Esophagus squamous epithelium (tissue), 5 donors: Measurements from ENCODE around the gene EGFLAM. TPM values are rescaled to one million over a fixed set of nuclear protein-coding genes. Genes with fewer than 3 reads are reported as not detected.

Source experiments
- DNase-seq: peaks from one replicate; lab custom pipeline; 2025; lab: John Stamatoyannopoulos, UW
- H3K27ac ChIP-seq, 4 donors: fragments of 200-600 bp; sonication (generic); one replicate each; pipeline ENCODE4 v1.5.1; 2016 to 2019; ENCODE audit warnings: mild to moderate bottlenecking in 1 of 4
- H3K27me3 ChIP-seq, 4 donors: fragments of 200-600 bp; sonication (generic); 1 replicate in 3 of 4; 2 replicates in 1 of 4; pipeline versions ENCODE4 v1.5.1 to v1.6.0; 2017 to 2021; ENCODE audit warnings: antibody characterized with exemption in 1 of 4
- H3K36me3 ChIP-seq, 3 donors: fragments of 200-600 bp; sonication (generic); one replicate each; pipeline ENCODE4 v1.5.1; 2016 to 2019
- H3K4me1 ChIP-seq, 3 donors: fragments of 200-600 bp; sonication (generic); one replicate each; pipeline ENCODE4 v1.5.1; 2017 to 2019
- H3K4me3 ChIP-seq, 4 donors: fragments of 200-600 bp; sonication (generic); 1 replicate in 3 of 4; 2 replicates in 1 of 4; pipeline ENCODE4 v1.5.1; 2016 to 2019; ENCODE audit warnings: mild to moderate bottlenecking in 2 of 4, moderate library complexity in 1 of 4
- H3K9me3 ChIP-seq, 3 donors: fragments of 200-600 bp; sonication (generic); one replicate each; pipeline ENCODE4 v1.5.1; 2016 to 2019
- POLR2A ChIP-seq, 4 donors: fragments of 450-650 bp; IDR thresholded peaks; one replicate each; pipeline ENCODE4 v1.6.1; 2017; ENCODE audit warnings: antibody characterized with exemption in 4 of 4, mild to moderate bottlenecking in 4 of 4, moderate library complexity in 3 of 4
- WGBS, 2 donors: methylation state at CpG; one replicate each; pipeline ENCODE4 v1.1.5; 2018; 5-methylcytosine and 5-hydroxymethylcytosine counted together
- intact Hi-C: fragments of 100-400 bp; cut with DNase I; formaldehyde crosslinking; loops from one replicate; pipeline ENCODE4 v1.15.0; 2022
- total RNA-seq, 4 donors: library from RNA; depleted of rRNA; stranded (reverse); fragments of >200 nt; gene quantifications; one replicate each; pipeline ENCODE4 v1.1.0, GENCODE V29; 2016
- TF ChIP-seq, protein P1 (sequence below), 6 experiments: fragments of 450-650 bp in 4 of 6; fragments of 200-600 bp in 2 of 6; sonication (generic) in 2 of 6; IDR thresholded peaks; one replicate each; pipeline ENCODE4 v1.5.1; 2016 to 2019; ENCODE audit warnings: antibody characterized with exemption in 6 of 6, mild to moderate bottlenecking in 4 of 6, moderate library complexity in 4 of 6
- donor health status: DM: yes; HTN: yes; CAD: no.

Gene EGFLAM
- total RNA-seq, 4 donors from 2014 or later: 0.38 to 3.3 (median 1.7) TPM

DNA sequence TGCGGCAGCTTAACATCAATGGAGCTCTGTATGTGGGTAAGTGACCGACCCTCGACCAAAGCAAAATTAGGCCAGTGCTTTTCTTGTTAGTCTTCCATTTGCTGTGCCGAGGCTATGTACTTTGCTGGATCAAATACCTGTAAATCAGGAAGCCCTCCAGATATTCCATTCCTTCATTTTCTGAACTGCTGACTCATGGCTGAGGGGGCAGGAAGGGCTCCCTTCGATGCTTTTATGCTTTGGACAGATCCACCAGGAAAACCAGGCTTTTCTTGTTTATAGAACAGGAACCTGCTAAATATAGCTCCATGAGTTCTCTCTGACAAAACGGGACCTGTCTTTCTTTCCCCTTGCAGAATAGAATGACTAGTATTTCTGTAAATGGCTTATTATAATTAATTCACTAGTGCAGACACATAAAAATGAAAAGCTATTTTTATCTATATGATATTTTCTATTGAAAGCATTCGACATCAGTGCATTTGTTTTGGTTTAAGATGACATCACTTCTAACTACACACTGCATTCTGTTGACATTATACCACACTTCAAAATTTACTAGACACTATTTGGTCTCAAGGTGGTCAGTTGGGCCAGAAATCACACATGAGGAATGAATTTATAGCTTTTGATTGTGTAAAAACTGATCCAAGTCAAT, 204.7 kb downstream of the EGFLAM start:
- intact Hi-C loops: no loop called here
- Histone ChIP-seq H3K4me1 (peaks cover 11 to 55% (median 26%) of the 10 kb centered on the region in 3 donors), H3K36me3 (no peaks in the 10 kb centered on the region), H3K4me3 (no peak overlapping the region), H3K27me3 (no peaks in the 10 kb centered on the region), H3K9me3 (no peaks in the 10 kb centered on the region), H3K27ac (peak overlapping the region in 3 of 4 donors; percentile 55 to 92 (median 64))
- TF ChIP-seq, protein P1, sequence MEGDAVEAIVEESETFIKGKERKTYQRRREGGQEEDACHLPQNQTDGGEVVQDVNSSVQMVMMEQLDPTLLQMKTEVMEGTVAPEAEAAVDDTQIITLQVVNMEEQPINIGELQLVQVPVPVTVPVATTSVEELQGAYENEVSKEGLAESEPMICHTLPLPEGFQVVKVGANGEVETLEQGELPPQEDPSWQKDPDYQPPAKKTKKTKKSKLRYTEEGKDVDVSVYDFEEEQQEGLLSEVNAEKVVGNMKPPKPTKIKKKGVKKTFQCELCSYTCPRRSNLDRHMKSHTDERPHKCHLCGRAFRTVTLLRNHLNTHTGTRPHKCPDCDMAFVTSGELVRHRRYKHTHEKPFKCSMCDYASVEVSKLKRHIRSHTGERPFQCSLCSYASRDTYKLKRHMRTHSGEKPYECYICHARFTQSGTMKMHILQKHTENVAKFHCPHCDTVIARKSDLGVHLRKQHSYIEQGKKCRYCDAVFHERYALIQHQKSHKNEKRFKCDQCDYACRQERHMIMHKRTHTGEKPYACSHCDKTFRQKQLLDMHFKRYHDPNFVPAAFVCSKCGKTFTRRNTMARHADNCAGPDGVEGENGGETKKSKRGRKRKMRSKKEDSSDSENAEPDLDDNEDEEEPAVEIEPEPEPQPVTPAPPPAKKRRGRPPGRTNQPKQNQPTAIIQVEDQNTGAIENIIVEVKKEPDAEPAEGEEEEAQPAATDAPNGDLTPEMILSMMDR (IDR thresholded peaks at IDR 0.05): no peak
- TF ChIP-seq POLR2A (IDR thresholded peaks at IDR 0.05): no peak
- 32 to 48% methylated on average over 7 of the region's 7 CpGs for WGBS, 2 donors
- DNase-seq: no peak

DNA sequence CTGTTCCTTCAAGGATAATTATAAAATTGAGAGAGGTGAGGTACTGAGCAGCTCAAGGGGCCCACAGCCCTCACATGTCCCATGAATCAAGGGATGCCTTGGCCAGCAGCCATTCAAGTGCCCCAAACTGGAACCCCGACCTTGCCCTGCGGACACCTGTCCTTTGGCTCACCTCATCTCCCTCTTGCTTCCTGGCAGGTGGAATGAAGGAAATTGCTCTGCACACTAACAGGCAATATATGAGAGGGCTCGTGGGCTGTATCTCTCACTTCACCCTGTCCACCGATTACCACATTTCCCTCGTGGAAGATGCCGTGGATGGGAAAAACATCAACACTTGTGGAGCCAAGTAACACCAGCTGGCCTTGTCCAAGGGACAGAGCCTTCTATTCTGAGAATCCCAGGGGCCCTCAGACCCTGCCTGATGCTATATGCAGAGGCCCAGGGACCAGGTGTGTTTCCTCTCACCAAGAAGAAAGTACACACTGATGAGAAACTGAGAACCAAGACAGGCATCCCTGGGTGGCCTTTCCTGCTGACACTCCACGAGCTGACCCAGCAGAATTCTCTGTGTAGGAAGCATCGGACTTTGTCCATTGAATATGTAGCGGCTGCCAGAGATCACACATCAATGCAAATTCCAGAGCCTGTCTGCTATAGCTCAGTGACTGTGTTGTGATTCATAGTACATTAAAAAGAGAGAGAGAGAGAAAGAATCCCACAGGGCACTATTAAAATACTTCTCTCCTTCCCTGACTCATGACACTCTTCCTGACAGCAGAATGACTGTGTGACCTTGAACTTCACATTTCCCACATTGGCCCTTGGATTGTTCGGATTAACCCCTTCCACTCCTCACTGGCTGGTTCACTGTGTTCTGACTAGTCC, 205.5 kb downstream of the EGFLAM start:
- WGBS, 2 donors: 25 to 49% methylated on average over 9 to 10 of the region's 10 CpGs
- DNase-seq: no peak
- TF ChIP-seq POLR2A (IDR thresholded peaks at IDR 0.05): no peak
- TF ChIP-seq, protein P1 (IDR thresholded peaks at IDR 0.05): no peak
- Histone ChIP-seq H3K4me3 (no peak overlapping the region), H3K9me3 (no peaks in the 10 kb centered on the region), H3K36me3 (no peaks in the 10 kb centered on the region), H3K4me1 (peaks cover 11 to 63% (median 33%) of the 10 kb centered on the region in 3 donors), H3K27ac (peak overlapping the region in 3 of 4 donors; percentile 55 to 92 (median 64)), H3K27me3 (no peaks in the 10 kb centered on the region)
- intact Hi-C loops: no loop called here

- H3K27ac ChIP-seq: peak overlapping the region in 3 of 4 donors; percentile 78 to 92 (median 89)
- peaks cover 11 to 75% (median 42%) of the 10 kb centered on the region in 3 donors for H3K4me1 ChIP-seq
- H3K27me3 ChIP-seq: no peaks in the 10 kb centered on the region
- H3K4me3 ChIP-seq: no peak overlapping the region
- DNase-seq: no peak
- whole genome bisulfite sequencing, 2 donors: 52 to 57% methylated on average over 2 of the region's 2 CpGs
- H3K36me3 ChIP-seq: no peaks in the 10 kb centered on the region
- intact Hi-C loops: no loop called here
- H3K9me3 ChIP-seq: no peaks in the 10 kb centered on the region
- TF ChIP-seq, protein P1 (IDR thresholded peaks at IDR 0.05): no peak
- no peak for TF ChIP-seq POLR2A (IDR thresholded peaks at IDR 0.05)
These were observed 206.7 kb downstream of the EGFLAM start for GRCh38 chr5:38465061-38465460.

- DNase-seq: no peak
- TF ChIP-seq, protein P1 (IDR thresholded peaks at IDR 0.05): no peak
- no peak for TF ChIP-seq POLR2A (IDR thresholded peaks at IDR 0.05)
- Histone ChIP-seq H3K9me3 (no peaks in the 10 kb centered on the region), H3K27me3 (no peaks in the 10 kb centered on the region), H3K4me1 (peaks cover 11 to 76% (median 42%) of the 10 kb centered on the region in 3 donors), H3K27ac (peak overlapping the region in 3 of 4 donors; percentile 78 to 92 (median 89)), H3K36me3 (no peaks in the 10 kb centered on the region), H3K4me3 (no peak overlapping the region)
- 43 to 51% methylated on average over 4 to 7 of the region's 9 CpGs for WGBS, 2 donors
- intact Hi-C loops: no loop called here
These were observed 207.5 kb downstream of the EGFLAM start for GRCh38 chr5:38465702-38466423.
